Muscle layer of duodenum (tissue), 2 donors: ENCODE measurements around the gene FGFR2.

Experiments
- H3K27ac ChIP-seq: one replicate; pipeline ENCODE4 v1.7.0; 2013; ENCODE audit warnings: mild to moderate bottlenecking, low read length
- H3K27me3 ChIP-seq: one replicate; pipeline ENCODE4 v1.7.0; 2013; ENCODE audit warnings: low read depth, mild to moderate bottlenecking, control low read depth, low read length
- H3K36me3 ChIP-seq, 2 donors: one replicate each; pipeline ENCODE4 v1.7.0; 2013; ENCODE audit warnings: low read length in 2 of 2, control low read depth in 1 of 2, mild to moderate bottlenecking in 1 of 2; ENCODE audit not compliant: insufficient read depth in 2 of 2, control insufficient read depth in 1 of 2
- H3K4me1 ChIP-seq, 2 donors: one replicate each; pipeline ENCODE4 v1.7.0; 2013; ENCODE audit warnings: low read length in 2 of 2, mild to moderate bottlenecking in 2 of 2, control low read depth in 1 of 2, moderate library complexity in 1 of 2; ENCODE audit not compliant: insufficient read depth in 2 of 2, control insufficient read depth in 1 of 2
- H3K4me3 ChIP-seq, 2 donors: one replicate each; pipeline ENCODE4 v1.7.0; 2013; ENCODE audit warnings: low read length in 2 of 2, low read depth in 1 of 2, mild to moderate bottlenecking in 1 of 2
- H3K9me3 ChIP-seq, 2 donors: one replicate each; pipeline ENCODE4 v1.7.0; 2013; ENCODE audit warnings: low read length in 2 of 2, control low read depth in 1 of 2, mild to moderate bottlenecking in 1 of 2; ENCODE audit not compliant: control insufficient read depth in 1 of 2
- donor health status: healthy.

The FGFR2 gene

GRCh38 chr10:121609426-121610380 lies 11.5 kb upstream of the FGFR2 start:
- Histone ChIP-seq H3K4me1 (no peaks in the 10 kb centered on the region), H3K36me3 (no peaks in the 10 kb centered on the region), H3K27ac (no peak overlapping the region), H3K27me3 (no peaks in the 10 kb centered on the region), H3K9me3 (no peaks in the 10 kb centered on the region), H3K4me3 (no peak overlapping the region)

GRCh38 chr10:121608469-121609190 lies 10.4 kb upstream of the FGFR2 start:
- no peak overlapping the region for H3K27ac ChIP-seq
- H3K4me1 ChIP-seq: no peaks in the 10 kb centered on the region
- H3K4me3 ChIP-seq: peak overlapping the region; percentile 44 to 57
- no peaks in the 10 kb centered on the region for H3K27me3 ChIP-seq
- no peaks in the 10 kb centered on the region for H3K9me3 ChIP-seq
- H3K36me3 ChIP-seq: no peaks in the 10 kb centered on the region

- Histone ChIP-seq H3K27me3 (no peaks in the 10 kb centered on the region), H3K4me1 (no peaks in the 10 kb centered on the region), H3K27ac (no peak overlapping the region), H3K4me3 (no peak overlapping the region), H3K9me3 (no peaks in the 10 kb centered on the region), H3K36me3 (no peaks in the 10 kb centered on the region)
Measured at GRCh38 chr10:121607310-121608055, 9.2 kb upstream of the FGFR2 start.

- Histone ChIP-seq H3K4me3 (no peak overlapping the region), H3K4me1 (no peaks in the 10 kb centered on the region), H3K36me3 (no peaks in the 10 kb centered on the region), H3K27ac (no peak overlapping the region), H3K27me3 (no peaks in the 10 kb centered on the region), H3K9me3 (no peaks in the 10 kb centered on the region)
Measured at GRCh38 chr10:121605708-121606107, 7.5 kb upstream of the FGFR2 start.

GRCh38 chr10:121601458-121601857 lies 3.2 kb upstream of the FGFR2 start:
- Histone ChIP-seq H3K4me1 (peaks cover 0 to 11% of the 10 kb centered on the region in 2 donors), H3K4me3 (no peak overlapping the region), H3K27me3 (no peaks in the 10 kb centered on the region), H3K9me3 (no peaks in the 10 kb centered on the region), H3K36me3 (no peaks in the 10 kb centered on the region), H3K27ac (no peak overlapping the region)

- no peaks in the 10 kb centered on the region for H3K9me3 ChIP-seq
- H3K4me1 ChIP-seq: peaks cover 0 to 11% of the 10 kb centered on the region in 2 donors
- no peak overlapping the region for H3K4me3 ChIP-seq
- H3K27me3 ChIP-seq: no peaks in the 10 kb centered on the region
- H3K27ac ChIP-seq: no peak overlapping the region
- H3K36me3 ChIP-seq: no peaks in the 10 kb centered on the region
Measured at GRCh38 chr10:121600611-121601010, 2.4 kb upstream of the FGFR2 start.

- no peaks in the 10 kb centered on the region for H3K36me3 ChIP-seq
- H3K27ac ChIP-seq: no peak overlapping the region
- no peak overlapping the region for H3K4me3 ChIP-seq
- peaks cover 0 to 11% of the 10 kb centered on the region in 2 donors for H3K4me1 ChIP-seq
- H3K27me3 ChIP-seq: no peaks in the 10 kb centered on the region
- H3K9me3 ChIP-seq: no peaks in the 10 kb centered on the region
Measured at GRCh38 chr10:121599947-121600346, 1.7 kb upstream of the FGFR2 start.

- H3K4me1 ChIP-seq: peaks cover 0 to 11% of the 10 kb centered on the region in 2 donors
- H3K27me3 ChIP-seq: no peaks in the 10 kb centered on the region
- H3K27ac ChIP-seq: peak overlapping the region; percentile 67
- H3K9me3 ChIP-seq: no peaks in the 10 kb centered on the region
- peak overlapping the region; percentile 63 to 64 for H3K4me3 ChIP-seq
- H3K36me3 ChIP-seq: no peaks in the 10 kb centered on the region
Measured at GRCh38 chr10:121597504-121598262, 561 bp downstream of the FGFR2 start.

- Histone ChIP-seq H3K27ac (peak overlapping the region; percentile 67), H3K9me3 (no peaks in the 10 kb centered on the region), H3K4me3 (peak overlapping the region; percentile 63 to 64), H3K4me1 (peaks cover 0 to 11% of the 10 kb centered on the region in 2 donors), H3K27me3 (no peaks in the 10 kb centered on the region), H3K36me3 (no peaks in the 10 kb centered on the region)
Measured at GRCh38 chr10:121596689-121597503, 1.3 kb downstream of the FGFR2 start.
